ENCODE data around the gene APPL1.

- TF ChIP-seq CTCF (IDR thresholded peaks at IDR 0.05) (no peak), POLR2A (IDR thresholded peaks at IDR 0.05) (no peak)
Measured at GRCh38 chr3:57268416-57268815, 40.9 kb downstream of the APPL1 start.
